ENCODE results near the gene PNKD.
A peak's percentile ranks its signal among the peaks of the same experiment; 100 is the strongest.

PNKD gene, protein sequence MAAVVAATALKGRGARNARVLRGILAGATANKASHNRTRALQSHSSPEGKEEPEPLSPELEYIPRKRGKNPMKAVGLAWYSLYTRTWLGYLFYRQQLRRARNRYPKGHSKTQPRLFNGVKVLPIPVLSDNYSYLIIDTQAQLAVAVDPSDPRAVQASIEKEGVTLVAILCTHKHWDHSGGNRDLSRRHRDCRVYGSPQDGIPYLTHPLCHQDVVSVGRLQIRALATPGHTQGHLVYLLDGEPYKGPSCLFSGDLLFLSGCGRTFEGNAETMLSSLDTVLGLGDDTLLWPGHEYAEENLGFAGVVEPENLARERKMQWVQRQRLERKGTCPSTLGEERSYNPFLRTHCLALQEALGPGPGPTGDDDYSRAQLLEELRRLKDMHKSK

DNA sequence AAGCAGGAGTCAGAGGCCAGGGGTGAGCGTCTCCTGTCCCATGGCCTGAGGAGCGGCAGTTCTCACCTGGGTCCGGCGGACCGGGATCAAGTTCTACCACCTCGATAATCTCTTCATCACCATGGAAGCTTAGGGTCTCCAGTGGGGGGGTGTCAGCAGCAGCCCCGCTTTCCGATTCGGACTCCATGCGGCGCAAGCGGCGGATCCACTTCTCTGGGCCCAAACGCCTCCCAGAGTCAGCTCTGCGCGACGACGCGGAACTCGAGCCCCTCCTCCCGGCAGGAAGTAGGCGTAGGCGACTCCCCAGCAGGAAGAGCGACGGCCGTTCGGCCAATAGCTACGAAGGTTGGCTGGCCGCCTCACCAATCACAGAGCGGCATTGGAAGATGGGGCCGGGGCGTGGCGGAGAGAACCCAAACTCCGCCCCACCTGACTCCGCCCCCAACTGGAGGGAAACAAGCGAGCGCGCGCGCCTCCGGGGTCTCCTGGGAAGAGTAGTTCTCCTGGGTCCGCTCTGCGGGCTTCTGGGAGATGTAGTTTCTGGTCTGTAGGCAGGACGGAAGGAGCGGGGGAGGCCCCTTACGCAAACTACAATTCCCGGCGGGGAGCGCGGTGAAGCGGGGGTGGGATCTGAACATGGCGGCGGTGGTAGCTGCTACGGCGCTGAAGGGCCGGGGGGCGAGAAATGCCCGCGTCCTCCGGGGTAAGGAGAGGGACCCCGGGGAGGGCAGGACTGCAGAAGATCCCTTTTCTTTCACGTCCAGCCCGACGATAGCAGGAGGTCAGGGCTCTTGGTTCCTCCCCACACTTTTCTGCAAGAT is at the start of gene PNKD, which contains the start of gene AAMP:
Gene PNKD (plus strand): TSS at position 620 of the 821 bp plus-strand sequence. CDS start 17 bp downstream, at position 637.
Gene AAMP (minus strand): TSS at position 238 of the 821 bp plus-strand sequence. CDS start 51 bp downstream, at position 187.
- peaks cover 16% of the 10 kb centered on the region for H3K4me1 ChIP-seq (ENCODE audit: low read length)
- H4K20me1 ChIP-seq (ENCODE audit: insufficient read depth, low read length), result no peaks in the 10 kb centered on the region
- H3K9ac ChIP-seq (ENCODE audit: low read length), result peak within 1 kb of the TSS; percentile 89
- peaks cover 6% of the 10 kb centered on the region for H3K79me2 ChIP-seq (ENCODE audit: low read length)
- H3K4me2 ChIP-seq (ENCODE audit: low read length), result peak within 1 kb of the TSS; percentile 98
- H3K27ac ChIP-seq (ENCODE audit: low read length), result peak within 1 kb of the TSS; percentile 30; the same call in 1 of the 2 replicates
- no peaks in the 10 kb centered on the region for H3K9me3 ChIP-seq (ENCODE audit: insufficient read depth, low read length)
- no peaks in the 10 kb centered on the region for H3K27me3 ChIP-seq (ENCODE audit: low read depth, low read length)
- H3K4me3 ChIP-seq (ENCODE audit: low read length), result peak within 1 kb of the TSS; percentile 99
- TF ChIP-seq, protein P1, sequence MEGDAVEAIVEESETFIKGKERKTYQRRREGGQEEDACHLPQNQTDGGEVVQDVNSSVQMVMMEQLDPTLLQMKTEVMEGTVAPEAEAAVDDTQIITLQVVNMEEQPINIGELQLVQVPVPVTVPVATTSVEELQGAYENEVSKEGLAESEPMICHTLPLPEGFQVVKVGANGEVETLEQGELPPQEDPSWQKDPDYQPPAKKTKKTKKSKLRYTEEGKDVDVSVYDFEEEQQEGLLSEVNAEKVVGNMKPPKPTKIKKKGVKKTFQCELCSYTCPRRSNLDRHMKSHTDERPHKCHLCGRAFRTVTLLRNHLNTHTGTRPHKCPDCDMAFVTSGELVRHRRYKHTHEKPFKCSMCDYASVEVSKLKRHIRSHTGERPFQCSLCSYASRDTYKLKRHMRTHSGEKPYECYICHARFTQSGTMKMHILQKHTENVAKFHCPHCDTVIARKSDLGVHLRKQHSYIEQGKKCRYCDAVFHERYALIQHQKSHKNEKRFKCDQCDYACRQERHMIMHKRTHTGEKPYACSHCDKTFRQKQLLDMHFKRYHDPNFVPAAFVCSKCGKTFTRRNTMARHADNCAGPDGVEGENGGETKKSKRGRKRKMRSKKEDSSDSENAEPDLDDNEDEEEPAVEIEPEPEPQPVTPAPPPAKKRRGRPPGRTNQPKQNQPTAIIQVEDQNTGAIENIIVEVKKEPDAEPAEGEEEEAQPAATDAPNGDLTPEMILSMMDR (IDR thresholded peaks at IDR 0.05; ENCODE audit: low read depth, low read length), result 0 out of 2 replicates have a peak, but pooled peaks have one; percentile 8
- TF ChIP-seq EZH2phosphoT487 (IDR thresholded peaks at IDR 0.05; ENCODE audit: low read depth), result no peak
- H2AFZ ChIP-seq (ENCODE audit: low read depth, low read length), result peak within 1 kb of the TSS; percentile 23; the same call in 1 of the 2 replicates
- no peaks in the 10 kb centered on the region for H3K36me3 ChIP-seq (replicated peaks; ENCODE audit: low read depth, low read length)

DNA sequence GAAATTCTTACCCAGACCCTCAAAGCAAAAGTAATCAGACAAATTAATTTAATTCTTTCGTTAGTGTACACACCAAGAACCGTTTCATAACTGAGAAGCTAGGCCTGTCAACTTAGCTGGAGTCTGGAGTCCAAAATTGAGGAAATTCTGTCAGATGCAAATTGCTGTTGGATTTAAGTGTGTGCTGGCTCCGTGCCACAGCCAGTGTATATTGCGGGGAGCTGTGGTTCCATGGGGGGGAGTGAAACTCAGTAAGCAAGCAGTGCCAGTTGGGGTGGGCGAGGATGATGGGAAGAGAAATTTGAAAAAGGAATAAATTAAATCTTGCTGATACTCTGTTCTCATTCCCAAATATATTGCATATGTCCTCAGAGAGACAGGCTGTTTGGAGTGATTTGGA is 49.3 kb upstream of the PNKD start:
- peak overlapping the region; percentile 100 for H3K9ac ChIP-seq (ENCODE audit: low read length)
- H2AFZ ChIP-seq (ENCODE audit: low read depth, low read length), result no peak overlapping the region
- no peaks in the 10 kb centered on the region for H3K27me3 ChIP-seq (ENCODE audit: low read depth, low read length)
- H3K9me3 ChIP-seq (ENCODE audit: insufficient read depth, low read length), result no peaks in the 10 kb centered on the region
- peak overlapping the region; percentile 97 for H3K4me2 ChIP-seq (ENCODE audit: low read length)
- H3K27ac ChIP-seq (ENCODE audit: low read length), result peak overlapping the region; percentile 100
- TF ChIP-seq, protein P1 (IDR thresholded peaks at IDR 0.05; ENCODE audit: low read depth, low read length), result no peak
- no peak for TF ChIP-seq EZH2phosphoT487 (IDR thresholded peaks at IDR 0.05; ENCODE audit: low read depth)
- peaks cover 59% of the 10 kb centered on the region for H3K36me3 ChIP-seq (replicated peaks; ENCODE audit: low read depth, low read length)
- peak overlapping the region; percentile 97 for H3K4me3 ChIP-seq (ENCODE audit: low read length)
- peaks cover 77% of the 10 kb centered on the region for H3K4me1 ChIP-seq (ENCODE audit: low read length)
- H4K20me1 ChIP-seq (ENCODE audit: insufficient read depth, low read length), result peaks cover 61% of the 10 kb centered on the region
- H3K79me2 ChIP-seq (ENCODE audit: low read length), result peaks cover 92% of the 10 kb centered on the region

DNA sequence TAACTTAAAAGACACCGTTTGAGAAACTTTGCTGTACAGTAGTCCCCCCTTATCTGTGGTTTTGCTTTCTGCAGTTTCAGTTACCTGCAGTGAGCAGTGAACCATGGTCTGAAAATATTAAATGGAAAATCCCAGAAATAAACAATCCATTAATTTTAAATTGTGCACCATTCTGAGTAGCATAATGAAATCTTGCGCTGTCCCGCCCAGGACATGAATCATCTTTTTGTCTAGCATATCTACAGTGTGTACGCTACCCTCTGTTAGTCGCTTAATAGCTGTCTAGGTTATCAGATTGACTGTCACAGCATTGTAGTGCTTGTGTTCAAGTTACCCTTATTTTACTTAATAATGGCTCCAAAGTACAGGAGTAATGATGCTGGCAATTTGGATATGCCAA is 47.3 kb upstream of the PNKD start:
- H2AFZ ChIP-seq (ENCODE audit: low read depth, low read length), result no peak overlapping the region
- peak overlapping the region; percentile 100 for H3K27ac ChIP-seq (ENCODE audit: low read length)
- peak overlapping the region; percentile 76 for H3K9ac ChIP-seq (ENCODE audit: low read length)
- TF ChIP-seq, protein P1 (IDR thresholded peaks at IDR 0.05; ENCODE audit: low read depth, low read length), result no peak
- H3K36me3 ChIP-seq (replicated peaks; ENCODE audit: low read depth, low read length), result peaks cover 67% of the 10 kb centered on the region
- H3K79me2 ChIP-seq (ENCODE audit: low read length), result peaks cover 94% of the 10 kb centered on the region
- H3K9me3 ChIP-seq (ENCODE audit: insufficient read depth, low read length), result no peaks in the 10 kb centered on the region
- H4K20me1 ChIP-seq (ENCODE audit: insufficient read depth, low read length), result peaks cover 68% of the 10 kb centered on the region
- H3K4me3 ChIP-seq (ENCODE audit: low read length), result peak overlapping the region; percentile 97
- H3K4me1 ChIP-seq (ENCODE audit: low read length), result peaks cover 90% of the 10 kb centered on the region
- no peaks in the 10 kb centered on the region for H3K27me3 ChIP-seq (ENCODE audit: low read depth, low read length)
- peak overlapping the region; percentile 97 for H3K4me2 ChIP-seq (ENCODE audit: low read length)

DNA sequence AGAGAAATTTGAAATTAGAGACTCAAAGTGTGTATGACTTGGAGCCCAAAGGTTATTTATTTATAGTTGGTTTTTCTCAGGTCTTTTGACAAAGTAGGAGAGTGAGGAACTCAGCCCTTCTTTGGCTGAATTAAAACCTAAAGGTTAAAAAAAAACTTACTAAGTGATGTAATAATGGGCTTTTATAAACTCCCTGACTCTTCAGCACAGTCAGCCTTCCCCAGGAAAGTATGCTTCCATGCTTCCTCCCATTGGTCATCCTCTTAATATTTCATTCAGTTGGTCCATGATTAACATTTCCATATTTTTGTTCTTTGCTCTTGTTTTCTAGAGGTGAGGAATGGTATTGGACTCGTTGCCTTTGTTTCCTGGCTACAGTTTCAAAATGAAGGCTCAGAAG is 46.1 kb upstream of the PNKD start:
- Histone ChIP-seq H3K27me3 (ENCODE audit: low read depth, low read length) (no peaks in the 10 kb centered on the region), H4K20me1 (ENCODE audit: insufficient read depth, low read length) (peaks cover 68% of the 10 kb centered on the region), H3K27ac (ENCODE audit: low read length) (peak overlapping the region; percentile 100), H3K36me3 (replicated peaks; ENCODE audit: low read depth, low read length) (peaks cover 69% of the 10 kb centered on the region), H3K4me1 (ENCODE audit: low read length) (peaks cover 95% of the 10 kb centered on the region), H2AFZ (ENCODE audit: low read depth, low read length) (no peak overlapping the region), H3K9me3 (ENCODE audit: insufficient read depth, low read length) (no peaks in the 10 kb centered on the region), H3K4me3 (ENCODE audit: low read length) (peak overlapping the region; percentile 97), H3K4me2 (ENCODE audit: low read length) (peak overlapping the region; percentile 97), H3K9ac (ENCODE audit: low read length) (peak overlapping the region; percentile 76), H3K79me2 (ENCODE audit: low read length) (peaks cover 93% of the 10 kb centered on the region)
- TF ChIP-seq, protein P1 (IDR thresholded peaks at IDR 0.05; ENCODE audit: low read depth, low read length), result no peak
- no peak for TF ChIP-seq EZH2phosphoT487 (IDR thresholded peaks at IDR 0.05; ENCODE audit: low read depth)
